NCI-H526 (cell line): Measurements from ENCODE around the gene ATE1.
"Not testable (repeated sequence)": the region's sequence is repeated elsewhere in the genome, so short reads cannot be mapped to it uniquely, and the experiment has no call there.

Source experiments
- DNase-seq, 2 experiments: peaks; one replicate each; lab custom pipeline; 2025; lab: John Stamatoyannopoulos, UW

ATE1 gene

GRCh38 chr10:121831237-121831636 is 96.6 kb downstream of the ATE1 start:
- DNase-seq = no peak

- no peak for DNase-seq
Observed at GRCh38 chr10:121830101-121830500, 97.7 kb downstream of the ATE1 start.

DNA sequence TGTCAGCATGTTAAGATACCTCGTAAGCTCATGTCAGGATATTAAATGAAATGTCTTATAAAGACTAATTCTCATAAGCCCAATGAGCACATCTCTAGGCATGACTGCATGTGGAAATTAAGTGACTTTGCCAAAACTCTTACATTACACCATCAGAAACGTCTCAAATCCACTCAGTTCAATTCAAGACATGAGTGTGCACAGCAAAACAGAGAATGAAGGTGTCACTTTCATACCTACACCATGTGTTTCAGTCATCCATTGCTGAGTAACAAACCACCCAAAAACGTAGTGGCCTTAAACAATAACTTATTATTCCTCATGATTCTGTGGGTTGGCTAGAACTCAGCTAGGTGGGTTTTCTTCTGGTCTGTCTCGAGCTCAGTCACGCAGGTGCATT is 99.8 kb downstream of the ATE1 start:
- no peak for DNase-seq

DNA sequence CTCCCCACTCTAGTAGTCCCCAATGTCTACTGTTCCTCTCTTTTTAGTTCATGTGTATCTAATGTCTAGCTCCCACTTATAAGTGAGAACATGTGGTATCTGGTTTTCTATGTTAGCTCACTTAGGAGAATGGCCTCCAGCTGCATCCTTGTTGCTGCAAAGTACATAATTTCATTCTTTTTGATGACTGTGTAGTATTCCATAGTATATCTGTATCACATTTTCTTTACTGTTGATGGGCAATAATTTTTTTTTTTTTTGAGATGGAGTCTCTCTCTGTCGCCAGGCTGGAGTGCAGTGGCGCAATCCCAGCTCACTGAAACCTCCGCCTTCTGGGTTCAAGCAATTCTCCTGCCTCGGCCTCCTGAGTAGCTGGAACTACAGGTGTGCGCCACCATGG is 101.1 kb downstream of the ATE1 start:
- DNase-seq = not testable (repeated sequence)

DNA sequence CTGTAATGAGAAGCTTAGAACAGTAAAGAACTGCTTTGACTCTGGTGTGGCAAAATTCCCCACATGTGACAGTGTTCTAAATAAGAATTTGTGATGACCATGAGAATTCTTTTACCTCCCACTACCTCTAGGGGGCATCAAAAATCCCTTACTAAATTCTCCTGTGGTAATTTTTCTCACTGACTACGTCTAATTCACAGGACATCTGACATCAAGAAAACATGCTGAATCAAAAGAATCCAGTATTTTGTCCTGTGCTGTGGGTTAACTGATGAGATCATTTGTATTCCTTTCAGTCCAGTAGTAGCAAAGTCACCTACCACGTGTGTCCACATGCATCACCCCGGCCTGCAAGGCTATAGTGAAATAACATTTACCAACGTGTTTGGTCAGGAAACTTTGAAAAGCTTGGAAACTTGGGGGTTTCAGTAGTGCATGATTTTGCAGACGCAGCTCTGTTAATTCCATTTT is 103.8 kb downstream of the ATE1 start:
- DNase-seq = peak in 1 of 2 experiments; percentile 51

DNA sequence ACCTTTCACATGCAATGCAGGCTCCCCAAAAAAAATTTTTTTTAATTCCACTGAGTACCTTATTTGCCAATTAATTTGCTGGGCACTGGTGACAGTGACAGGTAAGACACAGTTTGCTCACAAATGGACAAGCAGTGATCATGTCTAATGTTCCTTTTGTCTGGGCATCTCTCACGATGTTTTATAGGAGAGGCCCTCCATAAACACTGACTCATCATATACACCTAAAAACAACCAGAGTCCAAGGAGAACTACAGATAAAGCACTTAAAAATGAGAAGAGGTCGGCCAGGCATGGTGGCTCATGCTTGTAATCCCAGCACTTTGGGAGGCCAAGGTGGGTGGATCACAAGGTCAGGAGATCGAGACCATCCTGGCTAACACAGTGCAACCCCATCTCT is 105.1 kb downstream of the ATE1 start:
- DNase-seq = no peak

DNA sequence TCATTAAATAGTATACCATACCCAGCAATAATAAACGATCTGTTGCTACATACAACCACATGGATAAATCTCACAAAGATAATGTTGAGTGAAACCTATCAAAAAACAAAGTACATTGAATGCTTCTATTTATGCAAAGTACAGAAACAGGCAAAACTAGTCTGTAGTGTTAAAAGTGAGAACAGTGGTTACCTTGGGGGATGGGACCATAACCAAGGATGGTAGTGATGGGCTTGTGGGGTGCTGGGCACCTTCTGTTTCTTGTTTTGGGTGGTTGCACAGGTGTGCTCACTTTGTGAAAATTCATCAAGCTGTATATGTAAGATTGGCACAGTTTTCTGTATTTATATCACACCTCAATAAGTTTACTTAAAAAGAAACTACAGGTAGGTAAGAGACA is 105.7 kb downstream of the ATE1 start:
- no peak for DNase-seq

GRCh38 chr10:121819049-121819448 is 108.8 kb downstream of the ATE1 start:
- DNase-seq = no peak

DNA sequence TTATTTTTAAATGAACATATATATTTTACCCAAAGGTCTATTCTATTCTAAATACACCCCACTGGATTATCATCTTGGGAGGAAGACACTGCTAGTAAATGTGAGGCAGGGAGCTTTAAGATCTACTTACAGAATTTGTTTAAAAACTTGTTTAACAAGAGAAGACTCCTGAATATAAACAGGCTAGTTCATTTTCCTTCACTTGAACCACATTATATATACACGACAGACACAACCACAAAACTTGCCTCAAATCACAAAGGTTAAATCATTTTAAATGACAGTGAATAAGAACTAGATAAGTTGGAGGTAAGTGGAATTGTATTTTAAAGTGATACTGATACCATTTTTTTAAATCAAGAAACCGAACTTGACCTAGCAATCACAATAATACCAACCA is 109.2 kb downstream of the ATE1 start:
- no peak for DNase-seq

DNA sequence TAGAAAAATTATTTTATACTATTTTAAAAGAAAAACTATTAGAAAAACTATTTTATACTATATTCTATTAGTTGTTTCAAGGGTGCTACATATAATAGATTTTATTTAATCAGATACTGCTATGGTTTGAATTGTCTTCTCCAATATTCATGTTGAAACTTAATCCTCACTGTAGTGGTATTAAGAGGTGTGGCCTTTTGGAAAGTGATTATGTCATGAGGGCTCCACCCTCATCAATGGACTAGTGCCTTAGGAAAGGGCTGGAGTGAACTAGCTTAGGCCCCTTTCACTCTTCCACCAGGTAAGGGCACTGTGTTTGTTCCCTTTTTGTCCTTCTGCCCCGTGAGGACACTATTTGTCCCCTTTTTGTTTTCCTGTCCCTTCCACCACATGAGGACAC is 111.6 kb downstream of the ATE1 start:
- DNase-seq = no peak

GRCh38 chr10:121813857-121814256 is 114.0 kb downstream of the ATE1 start:
- DNase-seq = no peak

DNA sequence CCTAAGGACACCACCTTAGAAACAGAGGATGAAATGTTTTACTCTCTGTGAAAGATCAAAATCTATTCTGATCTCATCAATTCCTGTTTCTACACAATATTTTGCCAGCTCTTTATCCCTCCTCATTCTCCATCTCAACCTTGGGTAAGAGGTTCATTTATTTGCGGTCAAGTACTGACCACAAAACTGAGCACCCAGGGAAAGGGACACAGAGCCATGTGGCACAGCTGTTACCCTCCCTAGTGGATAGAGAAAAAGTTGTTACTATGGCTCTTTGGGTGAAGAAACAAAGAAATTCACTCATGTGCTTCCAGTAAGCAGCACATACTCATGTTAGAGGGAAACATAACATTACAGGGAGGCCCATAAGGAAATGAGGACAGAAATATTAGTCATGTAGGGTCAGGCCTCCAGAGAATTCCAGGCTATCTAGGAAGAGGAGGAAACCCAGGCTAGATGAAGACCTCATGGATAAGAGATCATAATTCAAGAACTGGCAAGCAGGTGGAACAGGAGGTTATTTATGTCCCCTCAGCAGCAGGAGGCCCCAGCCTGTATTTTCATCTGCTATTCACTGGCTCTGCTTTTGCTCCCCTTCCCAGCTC is 114.5 kb downstream of the ATE1 start:
- DNase-seq = no peak

DNA sequence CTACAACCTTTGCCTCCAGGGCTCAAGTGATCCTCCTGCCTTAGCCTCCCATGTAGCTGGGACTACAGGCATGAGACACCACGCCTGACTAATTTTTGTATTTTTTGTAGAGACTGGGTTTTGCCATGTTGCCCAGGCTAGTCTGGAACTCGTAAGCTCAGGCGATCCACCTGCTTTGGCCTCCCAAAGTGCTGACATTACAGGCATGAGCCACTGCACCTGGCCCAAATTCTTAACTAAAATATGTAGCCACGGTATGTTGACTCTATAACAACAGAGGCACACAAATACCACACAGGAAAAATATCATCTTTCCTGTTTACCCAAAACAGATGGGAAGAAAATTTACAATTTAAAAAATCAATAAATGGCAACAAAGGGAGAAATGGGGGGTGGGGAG is 115.8 kb downstream of the ATE1 start:
- no peak for DNase-seq

DNA sequence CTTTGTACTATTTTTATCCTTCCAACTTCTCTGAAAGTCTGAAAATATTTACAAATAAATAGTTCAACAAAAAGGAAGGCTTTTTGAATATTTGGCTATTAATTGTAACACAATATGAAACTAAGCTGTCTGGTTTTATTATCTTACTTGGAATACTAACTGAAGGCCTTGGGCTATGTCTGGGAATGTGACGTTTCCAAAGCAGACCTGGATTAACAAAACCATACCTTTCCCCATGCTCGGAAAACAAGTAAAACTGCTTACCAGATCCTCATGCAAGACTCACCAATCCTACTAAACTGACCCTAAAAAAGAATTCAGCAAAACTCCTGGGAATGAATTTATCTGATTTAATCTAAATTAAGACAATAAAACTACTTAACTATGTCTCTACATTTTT is 116.4 kb downstream of the ATE1 start:
- no peak for DNase-seq

GRCh38 chr10:121808835-121809234 is 119.0 kb downstream of the ATE1 start:
- DNase-seq = no peak

DNA sequence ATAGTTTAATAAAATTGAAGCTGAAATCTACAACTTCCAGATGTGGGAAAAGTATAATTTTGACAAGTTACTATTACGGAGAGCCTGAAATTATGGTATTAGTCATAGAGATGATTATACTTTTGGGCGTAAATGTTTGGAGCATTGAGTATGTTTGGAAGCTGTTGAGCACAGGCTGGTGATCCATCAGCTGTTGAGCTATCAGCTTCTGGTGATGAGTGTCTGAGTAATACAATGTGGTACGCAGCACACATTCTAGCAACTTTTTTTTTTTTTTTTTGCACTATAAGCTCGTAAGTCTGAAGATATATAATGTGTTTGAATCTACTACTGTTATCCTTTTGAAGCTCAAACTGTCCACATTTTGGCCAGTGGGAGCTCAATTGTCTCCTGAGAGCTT is 123.4 kb downstream of the ATE1 start:
- no peak for DNase-seq

GRCh38 chr10:121803611-121804010 is 124.2 kb downstream of the ATE1 start:
- no peak for DNase-seq

- DNase-seq = no peak
Observed at GRCh38 chr10:121800831-121801230, 127.0 kb downstream of the ATE1 start.

GRCh38 chr10:121800146-121800545 is 127.7 kb downstream of the ATE1 start:
- DNase-seq = no peak

GRCh38 chr10:121797490-121797889 is 130.3 kb downstream of the ATE1 start:
- DNase-seq = no peak

GRCh38 chr10:121796342-121796741 is 131.5 kb downstream of the ATE1 start:
- DNase-seq = no peak

DNA sequence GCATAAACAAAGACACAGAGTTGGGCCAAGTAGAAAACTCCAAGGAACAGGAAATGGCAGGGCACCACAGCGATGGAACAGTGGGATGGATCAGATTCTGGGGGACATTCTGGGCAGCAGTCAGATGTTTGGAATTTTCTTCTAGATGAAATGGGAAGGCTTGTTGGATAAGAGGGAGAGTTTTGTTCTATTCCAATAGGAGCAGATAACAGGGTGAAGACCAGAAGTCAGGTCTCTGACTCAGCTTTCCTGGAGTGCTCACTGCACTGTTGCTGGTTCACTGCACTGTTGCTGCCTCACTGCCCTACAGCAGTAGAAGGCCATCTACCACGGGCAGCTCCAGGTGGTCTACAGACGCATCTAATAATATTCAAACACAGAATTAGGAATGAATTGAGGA is 135.6 kb downstream of the ATE1 start:
- no peak for DNase-seq

DNA sequence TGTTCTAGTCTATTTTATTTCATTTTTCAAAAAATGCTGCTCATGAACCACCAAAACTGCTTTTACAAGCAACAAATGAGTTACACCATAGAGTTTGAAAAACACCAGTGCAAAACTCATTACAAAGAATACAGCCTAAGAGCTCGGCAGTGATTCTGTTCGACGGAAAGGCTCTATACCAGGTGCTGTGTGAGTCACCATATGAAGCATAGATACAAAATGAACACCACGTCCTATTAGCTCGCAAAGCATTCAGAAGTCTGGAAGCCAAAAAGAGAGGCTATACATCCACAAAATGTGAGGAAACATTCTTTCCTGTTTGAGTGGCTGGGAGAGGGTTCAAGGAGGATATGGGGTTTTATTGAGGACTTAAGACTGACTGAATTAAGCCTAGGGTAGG is 136.1 kb downstream of the ATE1 start:
- no peak for DNase-seq

GRCh38 chr10:121788717-121789116 is 139.1 kb downstream of the ATE1 start:
- DNase-seq = no peak

GRCh38 chr10:121788115-121788514 is 139.7 kb downstream of the ATE1 start:
- DNase-seq = no peak
